GM18502 (cell line): Measurements from ENCODE around the gene ESRRG.

Experiments
- ATAC-seq: cut with Tn5 transposase; IDR thresholded peaks from one replicate; pipeline ENCODE4 v1.9.1; 2021; ENCODE audit warnings: mild to moderate bottlenecking; ENCODE audit not compliant: unreplicated experiment, poor library complexity

Gene ESRRG

DNA sequence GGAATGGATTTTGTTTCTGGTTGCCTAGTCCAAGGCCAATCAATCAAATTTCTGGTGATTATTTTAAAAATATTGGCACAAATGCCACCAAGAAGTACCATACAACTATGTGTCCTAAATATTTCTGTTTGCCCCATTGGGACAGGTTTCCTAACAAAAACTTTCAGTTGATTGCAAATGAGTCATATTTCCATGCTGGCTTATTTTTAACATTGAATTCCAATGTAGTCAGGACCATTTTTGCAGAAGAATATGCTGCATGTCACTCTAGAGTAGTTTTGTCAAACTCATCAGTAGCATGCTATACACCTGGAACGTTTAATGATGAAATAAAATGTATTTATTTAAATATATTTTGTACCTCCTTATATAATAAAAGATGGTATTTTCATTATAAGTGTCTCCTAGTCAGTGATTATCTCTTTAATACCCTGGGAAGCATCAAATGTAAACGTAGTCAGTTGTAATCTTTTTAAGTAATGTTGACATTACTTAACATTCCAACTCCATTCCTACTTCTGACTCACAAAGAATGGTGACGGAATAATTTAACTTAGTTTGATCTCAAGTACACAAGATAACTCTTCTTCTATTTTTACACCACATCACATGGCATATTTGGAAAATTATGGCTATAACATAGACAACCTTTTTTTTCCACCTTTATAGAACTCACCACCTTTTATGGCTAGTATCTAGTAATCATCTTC is 261.0 kb downstream of the ESRRG start:
- ATAC-seq: no peak

DNA sequence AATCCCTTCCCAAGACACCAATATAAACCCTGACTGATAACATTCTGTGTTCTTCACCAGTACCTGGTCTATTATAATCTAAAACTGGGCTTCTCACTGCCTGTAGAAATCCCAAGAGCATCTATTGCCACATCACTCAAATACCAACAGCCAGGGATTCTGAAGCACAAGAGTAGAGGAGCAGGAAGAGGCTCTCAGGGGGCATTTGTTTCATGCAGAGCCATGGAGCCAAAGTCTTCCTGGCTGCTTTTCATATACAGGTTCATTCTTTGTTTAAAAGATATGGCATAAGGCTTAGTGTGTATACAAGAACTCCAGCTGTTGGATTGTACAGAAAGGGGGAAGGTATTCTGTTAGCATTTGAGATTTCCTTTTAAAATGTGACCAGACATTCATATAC is 261.8 kb downstream of the ESRRG start:
- no peak for ATAC-seq

DNA sequence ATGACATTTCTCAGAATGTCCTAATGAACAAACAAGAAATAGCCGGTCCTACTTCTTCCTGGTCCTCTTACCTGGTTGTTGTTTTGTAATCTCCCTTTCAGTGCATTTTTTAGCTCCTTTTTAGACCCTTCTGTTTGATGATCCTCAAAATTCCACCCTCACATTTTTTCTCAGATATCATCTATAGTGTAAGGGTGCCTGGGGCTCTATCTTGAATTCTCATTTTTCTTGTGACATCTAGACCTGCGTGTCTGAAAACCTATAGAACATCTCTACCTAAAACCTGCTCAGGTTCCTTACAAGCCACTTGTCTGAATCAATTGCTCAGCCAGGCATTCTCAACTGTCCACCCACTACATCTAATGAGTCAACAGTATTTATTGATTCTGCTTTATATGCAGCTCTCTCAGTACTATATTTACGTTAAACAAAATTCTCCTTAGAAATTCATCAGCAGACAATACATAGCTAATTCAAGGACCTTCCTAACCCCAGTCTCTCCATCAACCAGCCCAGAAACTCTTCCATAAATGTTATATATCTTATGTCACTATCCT is 263.5 kb downstream of the ESRRG start:
- no peak for ATAC-seq

DNA sequence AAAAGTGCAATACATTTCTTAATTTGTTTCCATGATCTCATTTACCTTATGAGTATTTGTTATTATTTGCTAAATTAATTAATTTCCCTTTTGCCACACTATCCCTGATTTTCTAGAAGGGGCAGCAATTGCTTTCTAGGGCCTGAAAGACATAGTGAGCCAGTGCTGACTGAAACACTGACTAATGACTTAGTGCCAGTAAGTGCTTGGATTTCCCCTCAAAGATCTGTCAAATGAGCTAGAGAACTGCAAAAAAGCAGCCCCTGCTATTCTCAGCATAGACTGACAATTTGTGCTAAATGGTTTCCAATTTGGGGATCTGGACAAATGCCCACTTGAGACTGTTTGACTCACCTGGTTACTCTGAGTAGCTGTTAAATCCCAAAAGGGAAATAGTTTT is 264.4 kb downstream of the ESRRG start:
- ATAC-seq: no peak

DNA sequence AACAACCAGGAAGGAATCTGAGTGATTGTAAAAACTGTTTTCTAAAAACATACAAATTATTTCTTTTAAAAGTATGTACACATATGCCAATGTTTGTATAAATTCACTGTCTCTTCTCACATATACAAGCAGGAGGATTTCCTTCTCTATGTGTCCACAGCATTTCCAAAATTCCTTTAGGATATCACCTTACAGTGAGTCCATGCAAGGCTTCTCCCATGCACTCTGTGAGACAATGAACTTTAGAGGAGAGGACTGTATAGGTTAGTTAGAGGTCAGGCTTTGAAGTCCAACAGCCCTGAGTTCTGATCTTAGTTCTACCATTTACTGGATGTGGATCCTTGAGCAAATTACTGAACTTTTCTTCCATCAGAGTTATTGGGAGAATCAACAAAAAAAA is 265.9 kb downstream of the ESRRG start:
- no peak for ATAC-seq

DNA sequence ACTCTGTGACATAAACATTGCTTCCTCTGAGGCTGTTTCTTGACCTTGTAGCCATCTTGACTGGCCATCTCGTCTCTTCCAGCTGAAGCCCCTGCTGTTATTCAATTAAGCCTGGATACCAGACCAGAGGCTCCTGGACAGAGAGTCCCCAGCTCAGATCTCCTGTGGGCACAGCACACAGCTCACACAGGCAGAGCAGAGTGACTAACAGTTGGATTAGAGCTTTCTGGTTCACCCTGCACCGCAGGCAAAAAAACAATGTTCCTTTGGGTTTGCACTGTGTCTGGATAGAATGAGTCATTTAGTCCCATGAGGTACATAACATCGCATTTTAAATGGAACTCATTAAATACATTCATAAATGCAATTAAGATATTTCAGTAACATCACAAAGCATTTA is 266.5 kb downstream of the ESRRG start:
- ATAC-seq: no peak

DNA sequence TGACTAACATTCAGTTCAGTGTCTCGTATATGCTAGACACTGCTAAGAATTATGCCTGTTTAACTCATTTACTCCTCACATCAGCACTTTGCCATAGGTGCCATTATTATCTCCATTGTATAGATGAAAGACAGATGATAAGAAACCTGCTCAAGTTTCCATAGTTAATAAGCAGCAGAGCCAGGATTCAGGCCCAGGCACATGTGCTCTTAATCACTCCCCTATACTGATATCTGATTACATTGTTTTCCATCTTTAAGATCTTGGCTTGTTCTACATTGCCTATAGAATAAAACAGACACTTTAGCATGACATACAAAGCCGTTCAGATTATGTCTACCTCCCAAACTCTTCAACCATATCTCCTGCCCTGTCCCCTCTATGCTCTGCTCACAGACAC is 269.5 kb downstream of the ESRRG start:
- no peak for ATAC-seq
